SHP77 treated with DMSO at 0.1 percent for 48 hours (cell line): Measurements from ENCODE around the gene TMPRSS4.
"Not testable (repeated sequence)": the region's sequence is repeated elsewhere in the genome, so short reads cannot be mapped to it uniquely, and the experiment has no call there.

Source experiments
- DNase-seq: peaks from one replicate; lab custom pipeline; 2025; lab: John Stamatoyannopoulos, UW

Gene TMPRSS4

DNA sequence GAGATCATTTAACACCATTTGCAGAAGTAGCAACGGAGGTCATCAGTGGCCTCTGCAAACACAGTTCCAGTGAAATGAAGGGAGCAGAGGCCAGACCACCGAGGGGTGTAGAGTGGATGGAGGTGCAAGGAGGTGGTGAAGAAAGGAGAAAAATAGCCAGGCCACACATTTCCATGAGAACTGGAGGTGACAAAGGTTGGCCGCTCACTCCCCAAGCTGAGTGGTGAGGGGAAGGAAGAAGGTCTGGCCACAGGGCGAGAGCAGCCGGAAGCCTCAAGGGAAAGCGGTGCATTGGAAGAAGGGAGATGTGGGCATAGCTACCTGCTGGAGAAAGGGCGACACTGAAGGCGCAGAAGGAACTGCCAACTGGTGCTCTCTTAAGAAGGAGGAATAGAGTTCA lies 20.1 kb upstream of the TMPRSS4 start:
- DNase-seq, result no peak

GRCh38 chr11:118057251-118058145 lies 19.4 kb upstream of the TMPRSS4 start:
- no peak for DNase-seq

- DNase-seq, result no peak
Measured at GRCh38 chr11:118058311-118059245, 18.3 kb upstream of the TMPRSS4 start.

DNA sequence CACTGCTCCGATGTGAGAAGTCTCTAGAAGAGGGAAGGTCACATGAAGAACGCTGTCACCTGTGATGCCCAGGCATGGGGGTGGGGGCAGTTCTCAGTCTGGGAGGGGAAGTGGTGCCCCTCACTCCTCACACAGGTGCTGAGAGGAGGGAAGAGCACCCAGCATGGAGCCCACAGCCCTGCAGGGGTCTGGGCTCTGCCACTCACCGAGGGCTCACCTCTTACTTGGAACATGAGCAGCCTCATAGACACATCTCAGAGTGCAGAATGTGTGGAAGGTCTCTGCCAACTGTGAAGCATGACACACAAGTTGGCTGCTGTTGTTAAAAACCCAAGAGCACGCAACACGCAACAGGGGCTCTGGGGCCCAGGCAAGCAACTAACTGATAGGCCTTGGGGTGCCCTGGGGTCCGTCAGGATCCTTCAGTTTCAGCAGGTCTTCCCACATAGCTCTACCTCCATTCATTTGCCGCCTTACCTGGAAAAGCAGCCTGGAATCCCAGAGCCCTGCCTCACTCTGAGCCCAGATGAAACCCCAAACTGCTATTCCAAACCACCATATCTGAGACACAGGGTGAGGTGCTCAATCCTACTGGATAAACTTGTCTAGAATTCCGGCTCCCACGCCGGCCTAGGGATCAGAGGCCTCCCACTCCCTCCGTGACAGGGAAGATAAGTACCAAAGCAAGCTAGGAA lies 17.5 kb upstream of the TMPRSS4 start:
- no peak for DNase-seq

DNA sequence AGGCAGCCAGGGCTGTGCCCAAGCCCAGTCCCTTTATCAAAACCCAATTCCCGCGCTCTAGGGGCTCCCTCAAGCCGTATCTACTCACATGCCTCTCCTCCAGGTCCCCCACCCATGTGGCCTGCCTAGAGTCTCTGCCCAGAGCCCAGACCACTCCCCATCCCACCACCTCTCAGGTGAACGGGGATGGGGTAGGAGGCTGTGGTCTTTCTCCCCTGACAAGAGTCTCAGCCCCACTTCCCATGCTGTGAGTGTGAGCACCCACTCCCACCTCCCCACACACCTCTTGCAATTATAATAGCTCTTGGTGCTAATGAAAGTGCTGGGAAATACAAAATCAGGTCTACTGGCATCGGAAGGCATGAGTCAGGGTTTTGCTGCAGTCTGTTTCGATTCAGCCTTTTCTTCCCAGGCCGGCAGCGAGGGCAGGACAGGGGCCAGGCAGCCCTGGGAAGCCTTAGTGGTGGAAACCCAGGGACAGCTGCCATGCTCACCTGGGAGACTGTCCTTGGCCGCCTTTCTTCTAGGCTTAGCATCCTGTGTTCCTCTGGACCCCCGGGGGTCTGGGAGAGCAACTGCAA lies 16.7 kb upstream of the TMPRSS4 start:
- DNase-seq, result no peak

GRCh38 chr11:118060869-118061268 lies 16.0 kb upstream of the TMPRSS4 start:
- DNase-seq, result no peak

DNA sequence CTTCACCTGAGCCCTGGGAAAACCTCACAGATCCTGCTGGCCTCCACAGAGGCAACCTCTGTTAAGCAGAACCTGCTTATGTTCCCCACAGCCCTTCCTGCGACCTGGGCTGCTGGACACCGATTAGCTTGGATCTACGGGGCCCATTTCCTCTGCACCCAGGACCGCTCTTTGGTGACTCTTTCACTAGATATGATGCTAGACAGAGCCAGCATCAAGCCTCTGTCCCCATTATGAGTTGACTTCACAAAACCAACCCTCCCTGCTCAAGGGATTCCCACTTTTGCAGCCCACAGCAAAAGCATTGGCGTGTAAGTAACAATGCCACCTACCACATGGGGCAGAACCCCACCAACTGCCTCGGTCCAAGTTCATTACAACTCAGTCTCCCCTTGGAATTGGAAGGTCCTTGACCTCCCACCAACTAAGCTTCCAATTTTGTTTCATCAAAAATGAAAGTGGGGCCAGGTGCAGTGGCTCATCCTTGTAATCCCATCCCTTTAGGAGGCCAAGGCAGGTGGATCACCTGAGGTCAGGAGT lies 15.2 kb upstream of the TMPRSS4 start:
- DNase-seq, result no peak

- not testable (repeated sequence) for DNase-seq
Measured at GRCh38 chr11:118062181-118062580, 14.7 kb upstream of the TMPRSS4 start.

GRCh38 chr11:118062631-118063030 lies 14.2 kb upstream of the TMPRSS4 start:
- DNase-seq, result not testable (repeated sequence)

GRCh38 chr11:118064956-118065355 lies 11.9 kb upstream of the TMPRSS4 start:
- no peak for DNase-seq

DNA sequence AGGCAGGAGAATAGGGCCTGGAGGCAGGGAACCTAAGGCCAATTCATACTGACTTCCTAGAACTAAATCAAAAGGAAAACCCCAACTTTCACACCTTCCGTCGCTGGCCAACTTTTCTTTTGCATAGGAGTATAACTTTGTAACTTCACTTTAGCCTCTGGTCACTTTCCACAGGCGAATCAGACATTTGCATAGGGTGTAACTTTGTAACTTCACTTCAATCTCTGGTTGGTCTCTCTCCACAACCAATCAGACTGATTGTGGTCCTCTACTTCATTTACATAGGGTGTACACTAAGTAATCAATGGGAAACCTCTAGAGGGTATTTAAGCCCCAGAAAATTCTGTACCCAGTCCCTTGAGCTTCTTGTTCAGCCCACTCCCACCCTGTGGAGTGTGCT lies 11.5 kb upstream of the TMPRSS4 start:
- no peak for DNase-seq

DNA sequence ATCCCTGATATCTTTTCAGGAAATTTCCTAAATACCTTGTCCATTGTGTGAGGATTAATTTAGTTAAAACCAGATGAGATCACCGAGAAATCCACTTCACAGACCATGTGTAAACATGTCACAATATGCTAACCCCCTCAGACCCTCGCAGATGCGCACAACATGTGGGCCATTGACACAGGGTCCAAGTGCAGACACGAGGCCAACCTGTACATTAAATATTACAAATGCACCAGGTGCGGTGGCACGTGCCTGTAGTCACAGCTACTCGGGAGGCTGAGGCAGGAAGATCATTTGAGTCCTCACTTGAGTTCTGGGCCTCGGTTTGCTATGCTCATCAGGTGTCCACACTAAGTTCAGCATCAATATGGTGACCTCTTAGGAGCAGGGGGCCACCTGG lies 9.9 kb upstream of the TMPRSS4 start:
- DNase-seq, result no peak

GRCh38 chr11:118068206-118068944 lies 8.5 kb upstream of the TMPRSS4 start:
- DNase-seq, result no peak

DNA sequence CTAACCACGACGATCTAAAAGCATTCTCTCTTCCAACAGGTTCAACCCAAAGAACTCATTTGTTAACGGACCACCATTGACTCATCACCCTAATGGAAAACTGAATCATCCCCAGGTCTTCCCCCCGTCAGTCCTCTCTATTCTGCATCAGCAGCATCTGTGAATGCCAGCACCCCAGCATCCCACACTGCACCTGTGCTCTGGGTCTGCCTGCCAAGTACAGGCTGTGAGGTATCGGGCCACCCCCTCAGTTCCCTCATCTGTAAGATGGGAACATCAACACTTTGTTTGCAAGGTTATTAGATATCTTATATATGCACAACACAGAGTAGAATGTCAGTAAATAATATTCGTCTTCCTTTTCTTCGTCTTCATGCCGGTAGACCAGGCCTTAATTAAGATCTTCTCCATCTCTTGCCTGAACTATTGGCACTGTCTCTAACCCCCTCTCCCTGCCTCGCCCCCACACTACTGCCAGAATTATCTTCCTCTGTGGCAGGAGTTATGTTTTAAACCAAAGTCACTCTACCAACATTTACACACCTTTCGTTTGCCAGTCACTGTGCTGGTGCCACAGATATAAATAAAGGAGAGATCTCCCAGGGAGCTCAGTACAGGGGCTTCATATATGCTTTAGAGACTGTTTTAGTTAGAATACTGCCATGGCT lies 7.8 kb upstream of the TMPRSS4 start:
- no peak for DNase-seq

DNA sequence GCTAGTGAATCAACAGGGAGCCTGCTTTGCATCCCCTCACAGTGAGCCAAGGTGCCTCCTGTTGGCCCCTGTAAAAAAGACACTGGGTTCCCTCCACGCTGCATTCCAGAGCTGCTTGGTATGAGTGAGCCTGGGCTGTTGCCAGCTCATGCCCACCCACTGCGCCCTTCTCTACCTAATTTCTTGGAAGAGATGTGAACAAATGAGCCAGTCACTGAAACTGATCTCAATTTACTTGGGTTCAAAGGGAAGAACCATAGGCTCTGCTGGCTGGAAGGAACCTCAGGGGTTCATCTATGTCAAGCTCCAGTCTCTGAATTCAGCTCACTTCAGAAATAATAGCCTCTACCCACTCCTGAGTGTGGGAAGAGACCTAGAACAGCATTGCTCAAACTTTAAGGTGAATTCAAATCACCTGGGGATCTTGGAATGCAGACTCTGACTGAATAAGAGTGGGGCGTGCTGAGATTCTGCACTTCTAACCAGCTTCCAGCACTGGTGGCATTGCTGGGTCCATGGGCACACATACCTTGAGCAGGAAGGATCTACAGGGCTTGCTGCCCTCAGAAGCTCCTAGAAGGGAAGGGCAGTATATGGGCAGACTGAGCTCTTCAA lies 5.4 kb upstream of the TMPRSS4 start:
- no peak for DNase-seq

- no peak for DNase-seq
Measured at GRCh38 chr11:118073554-118073953, 3.3 kb upstream of the TMPRSS4 start.

GRCh38 chr11:118074091-118074685 lies 2.7 kb upstream of the TMPRSS4 start:
- no peak for DNase-seq

DNA sequence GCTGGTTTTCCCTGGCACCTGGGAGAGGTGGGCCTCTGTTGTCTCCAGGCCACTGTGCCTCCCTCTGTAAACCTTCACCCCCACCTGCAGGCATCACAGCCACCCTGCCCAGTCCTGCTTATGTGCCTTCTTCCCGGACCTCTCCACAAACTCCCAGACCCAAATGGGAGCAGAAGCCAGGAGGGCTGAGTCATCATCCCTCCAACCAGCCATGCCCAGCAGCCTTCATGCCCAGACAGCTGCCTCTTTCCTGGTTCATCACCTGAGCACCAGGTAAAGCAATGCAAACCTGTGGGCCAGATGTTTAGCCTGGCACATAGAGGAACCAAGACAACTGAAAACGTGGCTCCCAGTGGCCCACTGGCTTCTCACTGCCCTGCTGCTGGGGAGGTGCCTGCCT lies 2.1 kb upstream of the TMPRSS4 start:
- no peak for DNase-seq

- no peak for DNase-seq
Measured at GRCh38 chr11:118078911-118079411, 2.1 kb downstream of the TMPRSS4 start.
